ENCODE data around the gene USP17L10.
"Not testable (repeated sequence)": the region's sequence is repeated elsewhere in the genome, so short reads cannot be mapped to it uniquely, and the experiment has no call there.

USP17L10 gene

GRCh38 chr4:9210357-9210756 is at the start of gene USP17L10:
Gene USP17L10, plus strand, starts transcription at chr4:9210657. Its CDS starts 0 bp downstream, at chr4:9210657.
- DNase-seq (ENCODE audit: low read depth in 2 of 2), result not testable (repeated sequence)

- DNase-seq (ENCODE audit: low read depth in 2 of 2), result not testable (repeated sequence)
Observed at GRCh38 chr4:9165990-9166389, 44.5 kb upstream of the USP17L10 start.

DNA sequence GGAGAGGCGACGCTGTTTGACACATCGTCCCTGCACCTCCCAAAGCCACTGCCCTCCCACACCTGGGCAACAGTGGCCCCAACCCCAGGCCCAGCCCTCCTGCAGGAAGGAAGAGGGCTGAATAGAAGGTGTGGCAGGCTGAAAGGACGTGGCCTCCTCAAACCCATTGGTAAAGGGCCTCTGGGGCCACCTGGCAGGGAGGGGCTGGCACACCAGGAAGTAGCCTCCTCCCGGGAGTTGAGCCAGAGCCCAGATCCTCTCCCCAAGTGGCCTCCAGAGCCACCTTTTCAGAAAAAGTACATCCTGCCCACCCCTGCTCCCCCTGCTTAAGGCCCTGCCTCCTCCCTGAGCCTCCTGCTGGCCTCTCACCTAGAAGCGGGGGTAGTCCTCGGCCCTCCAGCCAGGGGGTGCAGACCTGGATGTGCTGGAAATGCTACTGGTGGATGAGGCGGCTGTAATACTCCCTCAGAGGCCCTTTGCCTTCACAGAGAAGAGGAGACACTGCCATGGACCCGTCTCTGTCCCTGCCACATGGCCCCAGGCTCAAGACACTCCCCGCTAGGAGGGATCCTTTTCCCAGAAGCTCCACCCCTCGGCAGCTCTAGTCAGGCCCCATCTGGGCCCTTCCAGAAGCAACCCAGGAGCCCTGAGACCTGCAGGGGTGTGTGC is 40.5 kb upstream of the USP17L10 start, which contains the start of gene FAM90A26:
Gene FAM90A26, plus strand, starts transcription at position 619 of the 669 bp plus-strand sequence. CDS start 2,764 bp downstream, outside the sequence.
- DNase-seq (ENCODE audit: low read depth in 2 of 2), result not testable (repeated sequence)

DNA sequence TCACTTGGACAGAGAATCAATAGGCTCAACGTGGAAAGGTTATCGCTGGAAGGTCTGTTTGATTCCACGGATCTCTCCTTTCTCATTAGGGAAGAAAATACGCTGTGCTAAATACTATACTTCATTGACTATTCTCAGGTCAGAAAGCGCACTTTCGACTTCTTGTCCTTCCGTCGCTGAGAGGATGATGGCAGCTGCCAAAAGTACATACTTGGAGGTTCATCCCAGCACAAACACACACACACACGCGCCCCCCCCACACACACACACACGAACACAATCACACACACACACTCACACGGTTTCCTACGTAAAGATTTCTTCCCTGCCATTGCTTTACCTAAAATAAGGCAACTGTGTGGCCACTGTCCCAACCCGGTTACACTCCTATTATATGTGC is 4.2 kb downstream of the USP17L10 start:
- not testable (repeated sequence) for DNase-seq (ENCODE audit: low read depth in 2 of 2)

DNA sequence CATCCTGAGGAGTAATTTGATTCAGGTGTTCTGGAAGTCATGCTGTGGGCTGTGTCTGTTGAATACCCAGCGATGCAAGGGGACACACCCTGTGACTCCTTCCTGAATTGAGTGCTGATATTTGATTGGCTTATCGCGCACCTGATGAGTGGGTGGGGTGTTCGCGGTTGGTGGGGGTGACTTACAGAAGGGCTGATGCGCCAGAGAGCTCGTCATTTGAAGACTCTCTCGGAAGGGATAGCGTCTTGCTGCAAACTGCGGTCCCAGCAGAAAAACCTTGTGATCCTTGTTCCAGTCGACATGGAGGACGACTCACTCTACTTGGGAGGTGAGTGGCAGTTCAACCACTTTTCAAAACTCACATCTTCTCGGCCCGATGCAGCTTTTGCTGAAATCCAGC is 4.6 kb downstream of the USP17L10 start, which contains the start of gene USP17L11:
Gene USP17L11, plus strand, starts transcription at position 301 of the 400 bp plus-strand sequence. Its CDS starts 0 bp downstream, at position 301.
- DNase-seq (ENCODE audit: low read depth in 2 of 2), result not testable (repeated sequence)

DNA sequence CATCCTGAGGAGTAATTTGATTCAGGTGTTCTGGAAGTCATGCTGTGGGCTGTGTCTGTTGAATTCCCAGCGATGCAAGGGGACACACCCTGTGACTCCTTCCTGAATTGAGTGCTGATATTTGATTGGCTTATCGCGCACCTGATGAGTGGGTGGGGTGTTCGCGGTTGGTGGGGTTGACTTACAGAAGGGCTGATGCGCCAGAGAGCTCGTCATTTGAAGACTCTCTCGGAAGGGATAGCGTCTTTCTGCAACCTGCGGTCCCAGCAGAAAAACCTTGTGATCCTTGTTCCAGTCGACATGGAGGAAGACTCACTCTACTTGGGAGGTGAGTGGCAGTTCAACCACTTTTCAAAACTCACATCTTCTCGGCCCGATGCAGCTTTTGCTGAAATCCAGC is 9.4 kb downstream of the USP17L10 start, which contains the start of gene USP17L12:
Gene USP17L12, plus strand, starts transcription at position 301 of the 400 bp plus-strand sequence. Its CDS starts 0 bp downstream, at position 301.
- DNase-seq (ENCODE audit: low read depth in 2 of 2), result not testable (repeated sequence)

DNA sequence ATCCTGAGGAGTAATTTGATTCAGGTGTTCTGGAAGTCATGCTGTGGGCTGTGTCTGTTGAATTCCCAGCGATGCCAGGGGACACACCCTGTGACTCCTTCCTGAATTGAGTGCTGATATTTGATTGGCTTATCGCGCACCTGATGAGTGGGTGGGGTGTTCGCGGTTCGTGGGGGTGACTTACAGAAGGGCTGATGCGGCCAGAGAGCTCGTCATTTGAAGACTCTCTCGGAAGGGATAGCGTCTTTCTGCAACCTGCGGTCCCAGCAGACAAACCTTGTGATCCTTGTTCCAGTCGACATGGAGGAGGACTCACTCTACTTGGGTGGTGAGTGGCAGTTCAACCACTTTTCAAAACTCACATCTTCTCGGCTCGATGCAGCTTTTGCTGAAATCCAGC is 14.1 kb downstream of the USP17L10 start, which contains the start of gene USP17L13:
Gene USP17L13, plus strand, starts transcription at position 301 of the 400 bp plus-strand sequence. Its CDS starts 0 bp downstream, at position 301.
- not testable (repeated sequence) for DNase-seq (ENCODE audit: low read depth in 2 of 2)

DNA sequence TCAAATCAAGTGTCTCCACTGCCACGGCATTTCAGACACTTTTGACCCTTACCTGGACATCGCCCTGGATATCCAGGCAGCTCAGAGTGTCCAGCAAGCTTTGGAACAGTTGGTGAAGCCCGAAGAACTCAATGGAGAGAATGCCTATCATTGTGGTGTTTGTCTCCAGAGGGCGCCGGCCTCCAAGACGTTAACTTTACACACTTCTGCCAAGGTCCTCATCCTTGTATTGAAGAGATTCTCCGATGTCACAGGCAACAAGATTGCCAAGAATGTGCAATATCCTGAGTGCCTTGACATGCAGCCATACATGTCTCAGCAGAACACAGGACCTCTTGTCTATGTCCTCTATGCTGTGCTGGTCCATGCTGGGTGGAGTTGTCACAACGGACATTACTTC is 19.8 kb downstream of the USP17L10 start:
- DNase-seq (ENCODE audit: low read depth in 2 of 2), result not testable (repeated sequence)

- not testable (repeated sequence) for DNase-seq (ENCODE audit: low read depth in 2 of 2)
Observed at GRCh38 chr4:9234085-9234484, 23.6 kb downstream of the USP17L10 start, which contains the start of gene USP17L15. Gene USP17L15, plus strand, starts transcription at chr4:9234385. Its CDS starts 0 bp downstream, at chr4:9234385.

- DNase-seq (ENCODE audit: low read depth in 2 of 2), result not testable (repeated sequence)
Observed at GRCh38 chr4:9238461-9238860, 28.0 kb downstream of the USP17L10 start.

DNA sequence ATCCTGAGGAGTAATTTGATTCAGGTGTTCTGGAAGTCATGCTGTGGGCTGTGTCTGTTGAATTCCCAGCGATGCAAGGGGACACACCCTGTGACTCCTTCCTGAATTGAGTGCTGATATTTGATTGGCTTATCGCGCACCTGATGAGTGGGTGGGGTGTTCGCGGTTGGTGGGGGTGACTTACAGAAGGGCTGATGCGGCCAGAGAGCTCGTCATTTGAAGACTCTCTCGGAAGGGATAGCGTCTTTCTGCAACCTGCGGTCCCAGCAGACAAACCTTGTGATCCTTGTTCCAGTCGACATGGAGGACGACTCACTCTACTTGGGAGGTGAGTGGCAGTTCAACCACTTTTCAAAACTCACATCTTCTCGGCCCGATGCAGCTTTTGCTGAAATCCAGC is 33.1 kb downstream of the USP17L10 start, which contains the start of gene USP17L17:
Gene USP17L17, plus strand, starts transcription at position 301 of the 400 bp plus-strand sequence. Its CDS starts 0 bp downstream, at position 301.
- DNase-seq (ENCODE audit: low read depth in 2 of 2), result not testable (repeated sequence)

DNA sequence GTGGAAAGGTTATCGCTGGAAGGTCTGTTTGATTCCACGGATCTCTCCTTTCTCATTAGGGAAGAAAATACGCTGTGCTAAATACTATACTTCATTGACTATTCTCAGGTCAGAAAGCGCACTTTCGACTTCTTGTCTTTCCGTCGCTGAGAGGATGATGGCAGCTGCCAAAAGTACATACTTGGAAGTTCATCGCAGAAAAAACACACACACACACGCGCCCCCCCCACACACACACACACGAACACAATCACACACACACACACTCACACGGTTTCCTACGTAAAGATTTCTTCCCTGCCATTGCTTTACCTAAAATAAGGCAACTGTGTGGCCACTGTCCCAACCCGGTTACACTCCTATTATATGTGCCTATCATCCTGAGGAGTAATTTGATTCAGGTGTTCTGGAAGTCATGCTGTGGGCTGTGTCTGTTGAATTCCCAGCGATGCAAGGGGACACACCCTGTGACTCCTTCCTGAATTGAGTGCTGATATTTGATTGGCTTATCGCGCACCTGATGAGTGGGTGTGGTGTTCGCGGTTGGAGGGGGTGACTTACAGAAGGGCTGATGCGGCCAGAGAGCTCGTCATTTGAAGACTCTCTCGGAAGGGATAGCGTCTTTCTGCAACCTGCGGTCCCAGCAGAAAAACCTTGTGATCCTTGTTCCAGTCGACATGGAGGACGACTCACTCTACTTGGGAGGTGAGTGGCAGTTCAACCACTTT is 37.7 kb downstream of the USP17L10 start, which contains the start of gene USP17L18:
Gene USP17L18, plus strand, starts transcription at position 678 of the 728 bp plus-strand sequence. Its CDS starts 0 bp downstream, at position 678.
- DNase-seq (ENCODE audit: low read depth in 2 of 2), result not testable (repeated sequence)

GRCh38 chr4:9253078-9253477 is 42.6 kb downstream of the USP17L10 start, which contains the start of gene USP17L19:
Gene USP17L19, plus strand, starts transcription at chr4:9253378. Its CDS starts 0 bp downstream, at chr4:9253378.
- not testable (repeated sequence) for DNase-seq (ENCODE audit: low read depth in 2 of 2)

- not testable (repeated sequence) for DNase-seq (ENCODE audit: low read depth in 2 of 2)
Observed at GRCh38 chr4:9257824-9258223, 47.4 kb downstream of the USP17L10 start, which contains the start of gene USP17L20. Gene USP17L20, plus strand, starts transcription at chr4:9258124. Its CDS starts 0 bp downstream, at chr4:9258124.
